GM06990 (cell line): Measurements from ENCODE around the gene SYNE2.

Experiments used
- DNase-seq: peaks from one replicate; pipeline ENCODE4 v3.0.0-alpha.2; 2011; ENCODE audit not compliant: insufficient read length; ENCODE audit errors: extremely low read depth
- H3K27me3 ChIP-seq: replicated peaks from 2 replicates; pipeline ENCODE4 v1.6.0; 2011; ENCODE audit warnings: low read length; ENCODE audit not compliant: control insufficient read depth, insufficient read depth
- H3K36me3 ChIP-seq: 2 replicates; pipeline ENCODE4 v1.5.1; 2011; ENCODE audit warnings: low read length; ENCODE audit not compliant: control insufficient read depth, insufficient read depth
- H3K4me3 ChIP-seq: replicated peaks from 2 replicates; pipeline ENCODE4 v1.5.1; 2011; ENCODE audit warnings: low read depth, mild to moderate bottlenecking, control low read depth, low read length
- CTCF ChIP-seq: IDR thresholded peaks from 2 replicates; pipeline ENCODE4 v1.5.1; 2011; ENCODE audit warnings: low read length, control low read depth, mild to moderate bottlenecking, inconsistent platforms; ENCODE audit not compliant: insufficient read depth, poor library complexity, severe bottlenecking

The SYNE2 gene

GRCh38 chr14:64234877-64235651, 382.3 kb downstream of the SYNE2 start:
- DNase-seq = peak; percentile 46
- Histone ChIP-seq H3K4me3 (peak overlapping the region; percentile 23), H3K36me3 (no peaks in the 10 kb centered on the region), H3K27me3 (no peaks in the 10 kb centered on the region)
- no peak for TF ChIP-seq CTCF

- H3K27me3 ChIP-seq = no peaks in the 10 kb centered on the region
- no peaks in the 10 kb centered on the region for H3K36me3 ChIP-seq
- no peak for TF ChIP-seq CTCF
- peak overlapping the region; percentile 25 for H3K4me3 ChIP-seq
- DNase-seq = peak; percentile 74
These were observed 383.1 kb downstream of the SYNE2 start for GRCh38 chr14:64235652-64236640.

- Histone ChIP-seq H3K36me3 (no peaks in the 10 kb centered on the region), H3K27me3 (no peaks in the 10 kb centered on the region), H3K4me3 (no peak overlapping the region)
- TF ChIP-seq CTCF = no peak
- no peak for DNase-seq
These were observed 385.2 kb downstream of the SYNE2 start for GRCh38 chr14:64238049-64238448.

GRCh38 chr14:64238631-64239030, 385.8 kb downstream of the SYNE2 start:
- no peaks in the 10 kb centered on the region for H3K27me3 ChIP-seq
- no peak for TF ChIP-seq CTCF
- no peak for DNase-seq
- H3K36me3 ChIP-seq = no peaks in the 10 kb centered on the region
- H3K4me3 ChIP-seq = no peak overlapping the region

- no peak for TF ChIP-seq CTCF
- H3K27me3 ChIP-seq = no peaks in the 10 kb centered on the region
- H3K36me3 ChIP-seq = no peaks in the 10 kb centered on the region
- no peak for DNase-seq
- H3K4me3 ChIP-seq = no peak overlapping the region
These were observed 391.5 kb downstream of the SYNE2 start for GRCh38 chr14:64244279-64244678.
